Testis (tissue), 3 donors: Measurements from ENCODE around the gene KIF7. TPM values are rescaled to one million over a fixed set of nuclear protein-coding genes. Genes with fewer than 3 reads are reported as not detected.

Source experiments
- DNase-seq: peaks from one replicate; pipeline ENCODE4 v3.0.0-alpha.2; 2019
- H3K27ac ChIP-seq, 2 donors: fragments of 200-600 bp; sonication (generic); one replicate each; pipeline ENCODE4 v1.5.1; 2019
- H3K27me3 ChIP-seq: fragments of 200-600 bp; sonication (generic); one replicate; pipeline ENCODE4 v1.5.1; 2019
- H3K36me3 ChIP-seq: fragments of 200-600 bp; sonication (generic); one replicate; pipeline ENCODE4 v1.5.1; 2017; ENCODE audit warnings: low read depth; ENCODE audit errors: missing control alignments
- H3K4me1 ChIP-seq: fragments of 200-600 bp; sonication (generic); one replicate; pipeline ENCODE4 v1.5.1; 2019
- H3K4me3 ChIP-seq, 2 donors: fragments of 200-600 bp; sonication (generic); one replicate each; pipeline ENCODE4 v1.5.1; 2017 to 2019
- H3K9me3 ChIP-seq: fragments of 200-600 bp; sonication (generic); one replicate; pipeline ENCODE4 v1.5.1; 2017
- POLR2A ChIP-seq: fragments of 450-650 bp; IDR thresholded peaks from one replicate; pipeline ENCODE4 v1.6.1; 2017; ENCODE audit warnings: antibody characterized with exemption, mild to moderate bottlenecking, moderate library complexity
- WGBS, 2 donors: methylation state at CpG; one replicate each; pipeline ENCODE4 v1.1.5; 2018; 5-methylcytosine and 5-hydroxymethylcytosine counted together
- intact Hi-C: fragments of 100-400 bp; cut with DNase I; formaldehyde crosslinking; loops from one replicate; pipeline ENCODE4 v1.15.1; 2023; ENCODE audit warnings: low total_unique reads
- polyA plus RNA-seq: library from polyadenylated mRNA; stranded (reverse); fragments of 350-450 nt; fragmentation: Illumina TruSeq; extraction: RNeasy Lipid Tissue Mini Kit (QIAGEN cat#74804); gene quantifications from one replicate; pipeline ENCODE4 v1.2.3, GENCODE V29; 2014; ENCODE audit warnings: low read depth, low replicate concordance; ENCODE audit not compliant: insufficient read depth
- total RNA-seq, 2 donors: library from RNA; depleted of rRNA; stranded (reverse); fragments of >200 nt; gene quantifications; one replicate each; pipeline ENCODE4 v1.2.3, GENCODE V29; 2016
- TF ChIP-seq, protein P1 (sequence below), 3 experiments: fragments of 450-650 bp in 2 of 3; fragments of 200-600 bp in 1 of 3; sonication (generic) in 1 of 3; IDR thresholded peaks; one replicate each; pipeline ENCODE4 v1.5.1; 2016 to 2019; ENCODE audit warnings: antibody characterized with exemption in 3 of 3, mild to moderate bottlenecking in 2 of 3, moderate library complexity in 1 of 3

Gene KIF7
- total and polyA plus RNA-seq, 3 donors from 2014 or later: 2.6 to 7.6 (median 5.6) TPM

DNA sequence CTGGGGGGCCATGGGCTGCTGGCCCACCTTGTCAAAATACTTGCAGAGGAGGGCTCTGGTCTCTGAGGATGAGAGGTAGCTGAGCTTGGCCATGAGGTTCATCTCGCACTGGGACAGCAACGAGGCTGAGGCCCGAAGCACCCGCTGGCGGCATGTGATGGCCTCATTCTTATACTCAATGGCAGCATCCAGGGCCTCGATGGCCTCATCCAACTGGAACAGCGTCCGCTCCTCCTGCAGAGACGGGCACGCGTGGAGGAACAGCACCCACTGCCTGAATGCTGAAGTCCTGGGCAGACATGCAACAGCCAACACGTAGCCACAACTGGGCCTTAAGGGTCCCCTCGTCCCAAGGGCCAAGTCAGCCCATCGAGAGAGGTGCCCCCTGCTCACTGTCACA lies 25.0 kb downstream of the KIF7 start:
- H3K4me1 ChIP-seq: no peaks in the 10 kb centered on the region
- intact Hi-C loops: no loop called here
- H3K9me3 ChIP-seq: no peaks in the 10 kb centered on the region
- H3K27ac ChIP-seq: no peak overlapping the region
- DNase-seq: no peak
- no peaks in the 10 kb centered on the region for H3K27me3 ChIP-seq
- H3K4me3 ChIP-seq: no peak overlapping the region
- WGBS, 2 donors: 89 to 94% methylated on average over 11 to 14 of the region's 14 CpGs
- no peaks in the 10 kb centered on the region for H3K36me3 ChIP-seq
- TF ChIP-seq, protein P1, sequence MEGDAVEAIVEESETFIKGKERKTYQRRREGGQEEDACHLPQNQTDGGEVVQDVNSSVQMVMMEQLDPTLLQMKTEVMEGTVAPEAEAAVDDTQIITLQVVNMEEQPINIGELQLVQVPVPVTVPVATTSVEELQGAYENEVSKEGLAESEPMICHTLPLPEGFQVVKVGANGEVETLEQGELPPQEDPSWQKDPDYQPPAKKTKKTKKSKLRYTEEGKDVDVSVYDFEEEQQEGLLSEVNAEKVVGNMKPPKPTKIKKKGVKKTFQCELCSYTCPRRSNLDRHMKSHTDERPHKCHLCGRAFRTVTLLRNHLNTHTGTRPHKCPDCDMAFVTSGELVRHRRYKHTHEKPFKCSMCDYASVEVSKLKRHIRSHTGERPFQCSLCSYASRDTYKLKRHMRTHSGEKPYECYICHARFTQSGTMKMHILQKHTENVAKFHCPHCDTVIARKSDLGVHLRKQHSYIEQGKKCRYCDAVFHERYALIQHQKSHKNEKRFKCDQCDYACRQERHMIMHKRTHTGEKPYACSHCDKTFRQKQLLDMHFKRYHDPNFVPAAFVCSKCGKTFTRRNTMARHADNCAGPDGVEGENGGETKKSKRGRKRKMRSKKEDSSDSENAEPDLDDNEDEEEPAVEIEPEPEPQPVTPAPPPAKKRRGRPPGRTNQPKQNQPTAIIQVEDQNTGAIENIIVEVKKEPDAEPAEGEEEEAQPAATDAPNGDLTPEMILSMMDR (IDR thresholded peaks at IDR 0.05): no peak
- TF ChIP-seq POLR2A: no peak

DNA sequence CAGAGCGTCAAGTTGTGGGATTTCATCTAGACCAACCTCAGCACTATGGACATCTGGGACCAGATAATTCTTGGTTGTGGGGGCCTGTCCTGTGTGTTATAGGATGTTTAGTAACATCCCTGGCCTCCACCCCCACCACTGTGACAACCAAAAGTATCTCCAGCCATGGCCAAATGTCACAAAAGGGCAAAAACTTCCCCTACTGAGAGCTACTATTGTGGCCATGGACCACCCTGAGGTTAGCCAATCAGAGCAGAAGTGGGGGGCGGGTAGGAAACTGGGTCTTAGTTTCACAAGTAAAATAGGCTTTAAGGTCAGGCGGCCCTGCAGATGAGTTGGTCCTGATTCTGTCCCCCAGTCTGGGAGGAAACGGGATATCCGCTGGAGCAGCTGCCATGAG lies 25.4 kb downstream of the KIF7 start:
- 92% methylated on average over 3 to 5 of the region's 5 CpGs for WGBS, 2 donors
- no peaks in the 10 kb centered on the region for H3K27me3 ChIP-seq
- no peak overlapping the region for H3K4me3 ChIP-seq
- H3K36me3 ChIP-seq: no peaks in the 10 kb centered on the region
- H3K27ac ChIP-seq: no peak overlapping the region
- no peak for DNase-seq
- intact Hi-C loops: no loop called here
- no peak for TF ChIP-seq POLR2A
- TF ChIP-seq, protein P1 (IDR thresholded peaks at IDR 0.05): no peak
- H3K4me1 ChIP-seq: no peaks in the 10 kb centered on the region
- no peaks in the 10 kb centered on the region for H3K9me3 ChIP-seq

- 90 to 96% methylated on average over 16 to 29 of the region's 30 CpGs for WGBS, 2 donors
- H3K36me3 ChIP-seq: no peaks in the 10 kb centered on the region
- H3K27ac ChIP-seq: no peak overlapping the region
- no peaks in the 10 kb centered on the region for H3K9me3 ChIP-seq
- no peaks in the 10 kb centered on the region for H3K27me3 ChIP-seq
- no peak for DNase-seq
- intact Hi-C loops: no loop called here
- H3K4me3 ChIP-seq: no peak overlapping the region
- TF ChIP-seq, protein P1 (IDR thresholded peaks at IDR 0.05): no peak
- no peak for TF ChIP-seq POLR2A
- H3K4me1 ChIP-seq: no peaks in the 10 kb centered on the region
These were observed 26.2 kb downstream of the KIF7 start for GRCh38 chr15:89628806-89629715.

DNA sequence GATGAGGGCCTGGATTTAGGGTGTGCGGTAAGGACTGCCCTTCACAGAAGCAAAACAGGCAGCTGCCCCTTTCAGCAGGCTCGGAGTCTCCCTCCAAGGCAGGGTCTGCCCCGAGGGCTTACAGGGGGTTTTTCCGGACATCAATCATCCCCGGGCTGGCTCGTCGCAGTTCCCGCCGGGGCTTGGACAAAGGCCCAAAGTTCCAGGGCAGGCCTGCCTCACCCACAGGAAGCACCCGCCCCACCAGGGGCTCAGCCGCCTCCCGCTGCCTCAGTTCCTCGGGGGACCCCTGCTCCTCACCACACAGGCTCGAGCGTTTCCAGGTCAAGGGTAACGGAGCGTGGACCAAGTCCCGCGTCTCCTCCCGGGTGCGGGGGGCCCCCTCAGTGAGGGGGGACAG lies 27.0 kb downstream of the KIF7 start:
- Histone ChIP-seq H3K4me3 (no peak overlapping the region), H3K36me3 (no peaks in the 10 kb centered on the region)
- intact Hi-C loops: no loop called here

More for the DNA sequence above, 27.0 kb downstream of the KIF7 start:
- TF ChIP-seq, protein P1 (IDR thresholded peaks at IDR 0.05): no peak
- TF ChIP-seq POLR2A: no peak
- no peak for DNase-seq
- H3K9me3 ChIP-seq: no peaks in the 10 kb centered on the region
- H3K4me1 ChIP-seq: no peaks in the 10 kb centered on the region
- WGBS, 2 donors: 90 to 92% methylated on average over 16 to 21 of the region's 21 CpGs
- no peaks in the 10 kb centered on the region for H3K27me3 ChIP-seq
- H3K27ac ChIP-seq: no peak overlapping the region
